ENCODE measurements around the gene CYB5D1.
"Not testable (repeated sequence)": the region's sequence is repeated elsewhere in the genome, so short reads cannot be mapped to it uniquely, and the experiment has no call there.

Gene CYB5D1, protein sequence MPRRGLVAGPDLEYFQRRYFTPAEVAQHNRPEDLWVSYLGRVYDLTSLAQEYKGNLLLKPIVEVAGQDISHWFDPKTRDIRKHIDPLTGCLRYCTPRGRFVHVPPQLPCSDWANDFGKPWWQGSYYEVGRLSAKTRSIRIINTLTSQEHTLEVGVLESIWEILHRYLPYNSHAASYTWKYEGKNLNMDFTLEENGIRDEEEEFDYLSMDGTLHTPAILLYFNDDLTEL

DNA sequence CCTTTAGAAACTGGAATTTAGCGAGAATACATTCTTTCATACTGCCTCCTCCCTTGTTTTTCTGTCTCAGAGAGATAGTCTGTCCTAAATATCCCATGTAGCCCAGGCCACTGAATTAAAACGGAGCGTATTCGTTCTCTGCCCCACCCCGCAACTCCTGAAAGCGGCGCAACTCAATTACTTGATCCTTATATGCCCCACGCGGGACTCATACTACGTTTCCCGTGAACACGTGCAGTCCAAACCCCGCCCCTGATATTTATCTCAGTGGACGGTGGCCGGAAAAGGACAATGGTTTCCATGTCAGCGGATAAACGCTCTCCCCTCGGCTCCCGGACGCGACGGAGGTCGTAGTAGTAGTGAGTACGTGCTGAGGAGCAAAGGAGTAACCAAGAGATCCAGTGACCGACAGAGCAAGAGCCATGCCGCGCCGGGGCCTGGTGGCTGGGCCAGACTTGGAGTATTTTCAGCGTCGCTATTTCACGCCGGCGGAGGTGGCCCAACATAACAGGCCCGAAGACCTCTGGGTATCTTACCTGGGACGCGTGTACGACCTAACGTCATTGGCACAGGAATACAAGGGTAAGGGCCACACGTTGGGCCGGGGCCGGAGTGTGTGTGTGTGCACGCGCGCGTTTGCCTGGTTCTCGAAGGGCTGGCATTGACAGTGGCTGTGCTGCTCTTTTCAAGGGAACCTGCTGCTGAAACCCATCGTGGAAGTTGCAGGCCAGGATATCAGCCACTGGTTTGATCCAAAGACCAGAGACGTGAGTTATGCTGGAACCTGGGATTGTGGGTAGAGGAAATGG lies at the start of gene CYB5D1:
Gene CYB5D1, plus strand, starts transcription at position 291 of the 809 bp plus-strand sequence. Its CDS starts 132 bp downstream, at position 423.
- DNase-seq (ENCODE audit: low read depth in 2 of 2): peak; percentile 71 to 80

DNA sequence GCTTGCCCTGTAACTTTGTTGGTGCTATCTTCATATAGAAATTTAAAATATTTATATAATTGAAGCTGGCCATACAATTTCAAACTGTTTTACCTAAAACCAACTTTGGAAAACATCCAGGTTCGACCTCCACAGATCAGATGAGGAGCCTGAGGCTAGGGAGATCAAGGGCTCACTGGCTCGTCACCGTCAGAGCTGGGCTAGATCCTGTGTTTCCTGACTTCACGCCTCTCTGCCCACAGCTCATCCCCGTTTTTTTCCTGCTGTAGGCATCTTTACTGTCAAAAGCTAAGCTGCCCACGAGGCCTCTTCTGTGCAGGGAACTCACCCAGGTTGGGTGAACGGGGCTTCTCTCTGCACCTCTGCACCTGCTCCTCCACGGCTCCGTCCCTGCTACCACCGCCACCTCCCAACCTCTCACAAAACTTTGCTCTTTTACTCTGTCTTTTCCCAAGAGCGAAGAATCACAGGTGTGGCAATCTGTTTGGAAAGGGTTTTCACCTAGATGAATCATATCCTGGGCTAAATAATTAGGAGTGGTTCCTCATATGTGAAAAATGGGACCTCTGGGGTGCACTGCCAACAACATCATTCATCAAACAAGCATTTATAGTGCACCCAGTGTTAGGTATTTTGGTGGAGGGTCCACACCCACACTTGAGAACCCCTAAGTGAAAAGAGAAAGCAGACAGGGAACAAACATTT lies 48.6 kb upstream of the CYB5D1 start:
- DNase-seq (ENCODE audit: low read depth in 2 of 2): no peak

DNA sequence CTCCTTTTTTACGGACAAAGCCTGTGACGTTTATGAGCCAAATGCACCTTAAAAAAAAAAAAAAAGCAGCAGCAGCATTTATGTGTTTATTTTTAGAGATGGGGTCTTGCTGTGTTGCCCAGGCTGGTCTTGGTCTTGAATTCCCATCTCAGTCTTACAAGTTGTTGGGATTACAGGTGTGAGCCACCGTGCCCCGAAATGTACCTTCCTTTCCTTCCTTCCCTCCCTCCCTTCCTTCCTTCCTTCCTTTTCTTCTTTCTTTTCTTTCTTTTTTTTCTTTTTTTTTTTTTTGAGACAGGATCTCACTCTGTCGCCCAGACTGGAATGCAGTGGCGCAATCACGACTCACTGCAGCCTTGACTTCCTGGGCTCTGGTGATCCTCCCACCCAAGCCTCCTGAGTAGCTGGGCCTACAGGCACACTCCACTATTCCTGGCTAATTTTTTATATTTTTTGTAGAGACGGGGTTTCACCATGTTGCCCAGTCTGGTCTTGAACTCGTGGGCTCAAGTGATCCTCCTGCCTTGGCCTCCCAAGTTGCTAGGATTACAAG lies 47.9 kb upstream of the CYB5D1 start:
- not testable (repeated sequence) for DNase-seq (ENCODE audit: low read depth in 2 of 2)

DNA sequence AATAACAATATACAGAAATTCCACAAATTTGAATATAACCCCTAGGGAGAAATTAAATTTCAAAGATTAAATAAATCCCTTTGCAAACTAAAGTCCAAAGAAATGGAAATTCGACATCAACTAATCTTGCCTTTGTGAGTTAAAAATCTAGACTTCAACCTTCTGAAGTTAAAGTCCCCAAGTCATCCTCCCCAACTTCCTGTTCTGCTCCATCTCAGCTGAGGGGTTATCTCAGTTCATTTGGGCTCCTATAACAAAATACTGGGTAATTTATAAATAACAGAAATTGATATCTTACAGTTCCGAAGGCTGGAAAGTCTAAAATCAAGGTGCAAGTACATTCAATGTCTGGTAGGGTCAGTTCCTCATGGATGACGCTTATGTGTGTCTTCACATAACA lies 46.6 kb upstream of the CYB5D1 start:
- no peak for DNase-seq (ENCODE audit: low read depth in 2 of 2)

DNA sequence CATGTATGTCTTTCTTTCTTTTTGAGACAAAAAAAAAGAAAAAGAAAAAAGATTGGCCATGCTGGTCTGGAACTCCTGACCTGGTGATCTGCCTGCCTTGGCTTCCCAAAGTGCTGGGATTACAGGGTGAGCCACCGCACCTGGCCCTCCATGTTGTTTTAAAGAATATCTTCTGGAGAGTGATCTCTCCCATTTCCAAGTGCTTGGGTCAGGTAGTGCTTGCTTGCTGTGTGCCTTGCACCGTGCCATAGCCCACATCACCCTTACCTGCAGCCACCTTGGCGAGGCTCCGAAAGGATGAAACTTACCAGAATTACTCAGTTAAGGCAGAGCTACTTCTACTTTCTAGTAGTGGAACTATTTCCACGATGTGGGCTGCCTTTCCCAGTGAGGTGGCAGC lies 42.8 kb upstream of the CYB5D1 start:
- no peak for DNase-seq (ENCODE audit: low read depth in 2 of 2)

DNA sequence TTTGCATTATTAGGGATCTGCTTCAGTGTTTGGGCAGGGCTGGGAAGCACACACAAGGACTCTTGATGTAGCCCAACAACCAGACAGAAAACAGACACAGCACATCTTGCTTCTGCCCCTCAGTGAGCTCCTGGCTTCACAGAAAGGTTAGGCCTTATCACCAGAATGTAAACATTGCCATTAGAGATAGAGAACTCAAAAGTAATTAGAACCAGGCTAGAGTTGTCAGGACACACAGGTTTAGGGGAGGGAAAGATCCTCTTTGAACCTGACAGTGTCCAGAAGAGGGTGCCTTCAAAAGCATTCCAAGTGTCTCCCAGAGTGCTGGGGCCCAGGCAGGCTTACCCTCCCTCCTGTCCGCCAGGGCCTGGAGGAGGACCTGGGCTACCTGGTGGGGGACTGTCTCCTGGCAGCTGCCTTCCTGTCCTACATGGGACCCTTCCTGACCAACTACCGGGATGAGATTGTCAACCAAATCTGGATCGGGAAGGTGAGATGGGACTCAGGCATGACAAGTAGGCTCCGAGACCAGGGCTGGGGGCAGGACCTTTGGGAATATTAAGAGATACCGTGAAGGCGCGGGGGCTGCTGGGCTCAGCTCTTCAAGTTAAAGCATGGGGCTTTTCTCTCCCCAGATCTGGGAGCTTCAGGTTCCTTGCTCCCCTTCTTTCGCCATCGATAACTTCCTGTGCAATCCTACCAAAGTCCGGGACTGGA lies 40.7 kb upstream of the CYB5D1 start:
- no peak for DNase-seq (ENCODE audit: low read depth in 2 of 2)

DNA sequence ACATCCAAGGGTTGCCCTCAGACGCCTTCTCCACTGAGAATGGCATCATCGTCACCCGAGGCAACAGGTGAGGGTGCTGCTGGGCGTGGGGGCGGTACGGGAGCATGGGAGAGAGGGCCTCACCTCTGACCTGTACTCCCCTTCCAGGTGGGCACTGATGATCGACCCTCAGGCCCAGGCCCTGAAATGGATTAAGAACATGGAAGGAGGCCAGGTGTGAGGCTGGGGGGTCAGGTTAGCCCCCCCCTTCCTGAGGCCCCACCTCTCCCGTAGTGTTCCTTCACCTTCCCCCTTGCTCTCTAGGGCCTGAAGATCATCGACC lies 40.2 kb upstream of the CYB5D1 start:
- DNase-seq (ENCODE audit: low read depth in 2 of 2): no peak

DNA sequence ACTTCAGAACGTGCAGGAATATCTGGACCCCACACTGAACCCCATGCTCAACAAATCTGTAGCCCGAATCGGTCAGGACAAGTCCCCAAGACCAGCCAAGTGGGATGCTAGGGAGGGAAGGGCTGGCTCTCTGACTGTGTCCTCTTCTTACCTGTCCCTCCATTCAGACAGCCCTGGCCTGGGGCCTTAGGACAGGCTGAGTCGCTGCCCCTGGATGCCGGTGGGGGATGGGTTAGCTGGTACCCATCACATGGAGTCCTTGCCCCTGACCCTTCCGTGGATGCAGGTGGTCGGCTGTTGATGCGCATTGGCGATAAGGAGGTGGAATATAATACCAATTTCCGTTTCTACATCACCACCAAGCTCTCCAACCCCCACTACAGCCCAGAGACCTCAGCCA lies 39.8 kb upstream of the CYB5D1 start:
- DNase-seq (ENCODE audit: low read depth in 2 of 2): no peak

DNA sequence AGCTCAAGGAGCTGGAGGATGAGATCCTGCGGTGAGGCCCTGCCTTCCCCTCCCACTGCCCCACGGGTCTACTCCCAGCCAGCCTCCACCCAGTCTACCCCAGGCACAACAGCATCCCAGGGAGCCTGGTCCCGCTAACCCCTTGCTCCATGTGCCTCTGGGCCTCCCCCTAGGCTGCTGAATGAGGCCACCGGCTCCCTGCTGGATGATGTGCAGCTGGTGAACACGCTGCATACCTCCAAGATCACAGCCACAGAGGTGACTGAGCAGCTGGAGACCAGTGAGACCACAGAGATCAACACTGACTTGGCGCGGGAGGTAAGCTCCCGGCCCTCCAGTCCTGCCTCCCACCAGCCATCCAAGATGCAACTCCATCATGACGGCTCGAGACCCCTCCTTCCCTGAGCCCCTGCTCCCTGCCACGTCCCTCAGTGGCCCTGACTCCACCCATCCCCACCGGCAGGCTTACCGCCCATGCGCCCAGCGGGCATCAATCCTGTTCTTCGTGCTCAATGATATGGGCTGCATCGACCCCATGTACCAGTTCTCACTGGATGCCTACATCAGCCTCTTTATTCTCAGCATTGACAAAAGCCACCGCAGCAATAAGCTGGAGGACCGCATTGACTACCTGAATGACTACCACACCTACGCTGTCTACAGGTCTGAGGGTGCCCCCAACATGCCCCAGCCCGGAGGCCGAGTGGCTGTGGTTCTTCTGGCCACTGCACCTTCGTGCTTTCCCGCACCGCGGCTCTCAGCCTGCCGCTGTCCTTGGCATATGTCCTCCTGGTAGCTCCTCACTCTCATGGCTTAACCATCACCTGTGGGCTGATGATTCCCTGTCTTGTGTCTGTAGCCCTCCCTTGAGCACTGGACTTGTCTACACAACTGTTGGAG lies 38.8 kb upstream of the CYB5D1 start:
- DNase-seq (ENCODE audit: low read depth in 2 of 2): no peak

DNA sequence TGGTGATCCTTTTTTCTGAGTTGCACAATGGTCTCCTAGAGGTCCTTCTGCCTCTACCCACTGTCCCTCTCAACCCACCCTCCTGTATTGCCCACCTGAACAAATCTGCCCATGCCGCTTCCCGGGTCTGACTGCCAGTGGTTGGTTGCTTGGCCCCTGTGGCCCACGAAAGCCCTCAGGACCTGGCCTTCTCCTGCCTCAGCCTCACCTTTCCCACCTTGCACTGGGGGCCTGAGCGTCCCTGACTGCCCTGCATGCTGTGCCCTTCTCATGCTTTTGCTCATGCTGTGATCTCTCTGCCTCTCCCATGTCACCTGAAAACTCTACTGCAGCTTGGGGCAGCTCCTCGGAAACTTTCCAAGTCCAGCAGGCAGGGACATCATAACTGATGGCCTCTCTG lies 37.6 kb upstream of the CYB5D1 start:
- DNase-seq (ENCODE audit: low read depth in 2 of 2): no peak

DNA sequence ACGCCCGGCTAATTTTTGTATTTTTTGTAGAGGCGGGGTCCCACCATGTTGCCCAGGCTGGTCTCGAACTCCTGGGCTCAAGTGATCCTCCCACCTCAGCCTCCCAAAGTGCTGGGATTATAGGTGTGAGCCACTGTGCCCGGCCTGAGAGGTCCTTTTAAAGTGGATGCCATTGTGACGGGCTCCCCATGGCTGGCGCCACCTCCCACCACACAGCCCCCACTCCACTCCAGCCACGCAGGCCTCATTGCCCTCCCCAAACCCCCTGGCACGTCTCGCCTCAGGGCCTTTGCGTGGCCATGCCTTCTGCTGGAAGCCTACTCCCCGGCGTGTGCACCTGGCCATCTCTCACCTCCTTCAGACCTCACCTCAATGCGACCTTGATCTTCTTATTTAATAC lies 35.7 kb upstream of the CYB5D1 start:
- no peak for DNase-seq (ENCODE audit: low read depth in 2 of 2)

DNA sequence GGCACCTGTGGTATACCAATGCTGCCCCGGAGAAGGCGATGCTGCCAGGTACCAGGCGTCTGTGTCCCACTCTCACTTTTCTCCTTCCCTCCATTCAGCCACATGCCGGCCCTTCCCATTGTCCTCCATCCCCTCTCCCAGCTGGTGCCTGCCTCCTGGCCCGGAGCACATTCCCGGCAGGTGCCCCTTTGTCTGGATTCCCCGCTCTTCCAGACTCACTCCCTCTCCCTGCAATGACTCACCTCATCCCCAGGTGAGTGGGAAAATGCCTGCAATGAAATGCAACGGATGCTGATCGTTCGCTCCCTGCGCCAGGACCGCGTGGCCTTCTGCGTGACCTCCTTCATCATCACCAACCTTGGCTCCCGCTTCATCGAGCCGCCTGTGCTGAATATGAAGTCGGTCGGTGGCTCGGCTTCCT lies 34.2 kb upstream of the CYB5D1 start:
- DNase-seq (ENCODE audit: low read depth in 2 of 2): no peak

DNA sequence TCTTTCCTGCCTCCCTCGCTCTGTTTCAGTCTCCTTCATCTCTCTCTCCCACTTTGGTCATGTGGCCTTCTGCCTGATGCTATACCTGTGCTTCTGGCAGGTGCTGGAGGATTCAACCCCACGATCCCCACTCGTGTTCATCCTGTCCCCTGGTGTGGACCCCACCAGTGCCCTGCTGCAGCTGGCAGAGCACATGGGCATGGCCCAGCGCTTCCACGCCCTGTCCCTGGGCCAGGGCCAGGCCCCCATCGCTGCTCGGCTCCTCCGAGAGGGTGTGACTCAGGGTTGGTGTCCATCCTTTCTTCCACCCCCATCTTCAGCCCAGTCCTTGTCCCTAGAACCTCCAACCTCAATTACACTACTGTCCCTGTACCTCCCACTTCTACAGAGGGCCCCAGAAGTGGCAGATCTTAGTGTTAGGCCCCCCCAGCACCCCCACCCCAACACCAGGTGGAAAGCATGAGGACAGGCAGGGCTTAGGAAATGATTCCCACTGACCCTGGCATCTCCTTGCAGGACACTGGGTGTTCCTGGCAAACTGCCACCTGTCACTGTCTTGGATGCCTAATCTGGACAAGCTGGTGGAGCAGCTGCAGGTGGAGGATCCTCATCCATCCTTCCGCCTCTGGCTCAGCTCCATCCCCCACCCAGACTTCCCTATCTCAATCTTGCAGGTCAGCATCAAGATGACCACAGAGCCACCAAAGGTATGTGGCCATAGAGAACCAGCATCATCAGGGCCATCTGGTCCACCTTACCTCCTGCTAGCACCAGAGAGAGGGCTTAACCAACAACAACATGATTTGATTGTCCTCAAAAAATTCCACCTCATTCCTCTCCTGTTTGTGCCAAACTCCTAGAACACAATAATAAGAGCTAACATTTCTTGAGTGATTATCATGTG lies 33.5 kb upstream of the CYB5D1 start:
- DNase-seq (ENCODE audit: low read depth in 2 of 2): no peak

DNA sequence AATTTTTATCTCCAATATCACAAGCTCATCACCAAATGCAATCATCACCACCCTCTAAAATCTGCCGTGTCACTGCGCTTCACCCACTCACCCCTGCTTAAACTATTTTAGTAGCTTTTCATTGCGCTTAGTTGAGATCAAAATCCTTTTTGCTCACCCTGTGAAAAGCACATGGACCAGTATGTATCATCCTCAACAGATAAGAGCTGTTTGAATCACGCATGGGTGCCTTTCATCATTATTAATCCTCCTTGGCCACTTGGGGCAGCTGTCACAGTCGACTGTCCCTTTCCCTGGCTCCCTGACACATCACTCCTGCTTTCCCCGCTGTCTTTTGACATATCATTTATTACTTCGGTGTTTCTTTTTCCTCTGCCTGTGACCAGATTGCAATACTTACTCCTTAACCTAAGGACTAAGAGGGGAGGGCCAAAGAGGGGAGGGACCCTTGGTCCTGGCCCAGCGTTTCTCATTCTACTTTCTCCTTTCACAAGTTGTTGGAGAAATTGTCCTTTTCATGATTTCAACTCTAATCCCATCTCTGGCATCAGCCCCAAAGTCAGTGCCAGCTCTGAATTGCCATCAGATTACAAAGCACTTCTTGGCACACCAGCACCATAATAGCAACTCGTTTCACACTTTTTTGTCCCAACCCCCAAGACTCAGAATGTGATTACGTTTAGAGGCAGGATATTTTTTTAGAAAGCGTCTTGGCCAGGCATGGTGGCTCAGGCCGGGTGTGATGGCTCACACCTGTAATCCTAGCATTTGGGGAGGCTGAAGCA lies 32.4 kb upstream of the CYB5D1 start:
- no peak for DNase-seq (ENCODE audit: low read depth in 2 of 2)

DNA sequence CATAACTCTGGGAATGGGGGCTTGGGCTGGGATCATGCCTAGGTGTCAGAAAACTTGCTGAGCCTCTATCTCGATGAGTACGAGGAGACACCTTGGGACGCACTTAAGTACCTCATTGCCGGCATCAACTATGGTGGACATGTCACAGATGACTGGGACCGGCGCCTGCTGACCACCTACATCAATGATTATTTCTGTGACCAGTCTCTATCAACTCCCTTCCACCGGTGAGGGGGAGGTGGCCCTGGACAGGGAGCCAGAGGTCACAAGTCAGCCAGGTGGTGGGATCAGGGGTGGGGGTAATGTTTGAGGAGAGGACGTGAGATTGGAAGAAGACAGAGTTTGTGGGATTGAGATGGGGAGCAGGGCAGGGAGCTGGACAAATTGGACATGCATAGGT lies 27.2 kb upstream of the CYB5D1 start:
- no peak for DNase-seq (ENCODE audit: low read depth in 2 of 2)

DNA sequence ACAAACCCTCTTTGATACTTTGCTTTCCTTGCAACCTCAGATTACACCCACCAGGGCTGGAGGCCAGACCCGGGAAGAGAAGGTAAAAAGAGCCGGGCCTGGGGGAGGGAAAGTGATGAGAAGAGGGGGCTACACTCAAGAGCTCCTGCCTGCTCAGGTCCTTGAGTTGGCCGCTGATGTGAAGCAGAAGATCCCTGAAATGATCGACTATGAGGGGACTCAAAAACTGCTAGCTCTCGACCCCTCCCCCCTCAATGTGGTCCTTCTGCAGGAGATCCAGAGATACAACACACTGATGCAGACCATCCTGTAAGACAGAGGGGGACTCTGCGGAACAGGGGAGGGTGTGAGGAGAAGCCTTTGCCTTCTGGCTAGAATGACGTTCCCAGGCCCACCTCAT lies 26.6 kb upstream of the CYB5D1 start:
- DNase-seq (ENCODE audit: low read depth in 2 of 2): no peak

DNA sequence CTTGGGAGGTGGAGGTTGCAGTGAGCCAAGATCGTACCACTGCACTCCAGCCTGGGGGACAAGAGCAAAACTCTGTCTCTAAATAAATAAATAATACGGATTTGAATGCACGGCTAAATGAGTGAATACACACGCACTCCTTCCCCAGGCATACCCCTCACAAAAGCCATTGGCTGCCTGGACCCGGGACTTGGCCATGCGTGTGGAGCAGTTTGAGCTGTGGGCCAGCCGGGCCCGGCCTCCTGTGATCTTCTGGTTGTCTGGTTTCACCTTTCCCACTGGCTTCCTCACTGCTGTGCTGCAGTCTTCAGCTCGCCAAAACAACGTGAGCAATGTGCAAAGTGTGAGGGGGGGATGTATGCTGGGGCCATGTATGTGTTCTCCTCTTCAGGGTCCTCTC lies 25.4 kb upstream of the CYB5D1 start:
- DNase-seq (ENCODE audit: low read depth in 2 of 2): no peak

DNA sequence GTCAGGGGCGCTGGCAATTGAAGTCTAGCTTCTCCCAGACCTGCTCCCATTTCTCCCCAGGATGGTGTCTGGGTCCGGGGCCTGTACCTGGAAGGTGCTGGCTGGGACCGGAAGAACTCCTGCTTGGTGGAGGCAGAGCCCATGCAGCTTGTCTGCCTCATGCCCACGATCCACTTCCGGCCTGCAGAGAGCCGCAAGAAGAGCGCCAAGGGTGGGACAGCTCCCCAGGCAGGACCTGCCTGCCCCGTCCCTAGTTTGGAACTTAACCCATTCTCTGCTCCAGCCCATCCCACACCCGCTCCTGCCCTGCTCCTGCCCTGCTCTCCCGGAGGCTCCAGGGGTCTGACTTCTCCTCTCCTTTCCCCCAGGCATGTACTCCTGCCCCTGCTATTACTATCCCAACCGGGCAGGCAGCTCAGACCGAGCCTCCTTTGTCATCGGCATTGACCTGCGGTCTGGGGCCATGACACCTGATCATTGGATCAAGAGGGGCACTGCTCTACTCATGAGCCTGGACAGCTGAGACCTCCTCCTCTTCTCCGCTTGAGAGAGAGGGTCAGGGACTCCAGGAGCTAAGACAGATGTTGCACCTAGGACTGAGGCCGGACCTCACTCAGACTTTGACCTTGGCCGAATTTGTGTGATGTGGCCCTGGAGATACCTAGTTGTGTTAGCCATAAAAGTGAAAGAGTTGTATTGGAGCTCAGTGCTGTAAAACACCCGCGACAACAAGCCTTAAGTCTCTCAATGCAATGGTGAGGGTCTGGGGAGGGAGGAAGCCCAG lies 24.6 kb upstream of the CYB5D1 start:
- no peak for DNase-seq (ENCODE audit: low read depth in 2 of 2)

All from stimulated activated CD8-positive, alpha-beta memory T cell treated with anti-CD3 and anti-CD28 coated beads, Interleukin-15, amount 100 ng/mL, for 4 hours (primary cell).